HUES48 (cell line): ENCODE results near the gene MED15.
A peak's percentile ranks its signal among the peaks of the same experiment; 100 is the strongest.

Source experiments
- H3K27ac ChIP-seq: one replicate; pipeline ENCODE4 v1.7.0; 2013; ENCODE audit warnings: low read depth, low read length, inconsistent platforms
- H3K27me3 ChIP-seq: 2 replicates; pipeline ENCODE4 v1.6.1; 2013; ENCODE audit warnings: mild to moderate bottlenecking, low read length; ENCODE audit not compliant: control insufficient read depth, insufficient read depth
- H3K36me3 ChIP-seq: 2 replicates; pipeline ENCODE4 v1.6.1; 2013; ENCODE audit warnings: low read length; ENCODE audit not compliant: control insufficient read depth, insufficient read depth
- H3K4me1 ChIP-seq: 2 replicates; pipeline ENCODE4 v1.6.1; 2013; ENCODE audit warnings: mild to moderate bottlenecking, low read length; ENCODE audit not compliant: control insufficient read depth, insufficient read depth
- H3K4me3 ChIP-seq: 2 replicates; pipeline ENCODE4 v1.5.1; 2013; ENCODE audit warnings: mild to moderate bottlenecking, low read depth, low read length
- H3K9ac ChIP-seq: 2 replicates; pipeline ENCODE4 v1.6.1; 2013; ENCODE audit warnings: mild to moderate bottlenecking, low read depth, low read length, moderate library complexity
- H3K9me3 ChIP-seq: 2 replicates; pipeline ENCODE4 v1.6.1; 2013; ENCODE audit warnings: low read length; ENCODE audit not compliant: control insufficient read depth, insufficient read depth

Gene MED15

DNA sequence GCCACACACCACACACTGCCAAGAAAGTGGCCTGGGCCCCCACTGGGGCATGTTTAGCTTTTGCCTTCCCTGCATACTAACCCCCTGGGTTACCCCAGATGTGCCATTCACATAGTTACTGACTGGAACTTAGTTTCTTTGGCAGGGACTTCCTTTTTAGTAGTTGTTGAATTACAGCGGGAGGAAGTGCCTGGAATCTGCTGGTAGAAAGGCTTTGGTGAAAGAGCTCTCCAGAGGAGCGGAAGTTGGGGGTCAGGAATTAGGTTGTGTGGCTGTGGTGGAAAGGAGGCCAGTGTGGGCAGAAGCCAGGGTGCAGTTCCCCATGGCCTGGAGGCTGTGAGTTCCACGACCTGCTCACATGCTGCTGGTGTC, 69.0 kb downstream of the MED15 start:
- Histone ChIP-seq H3K9ac (no peak overlapping the region), H3K4me1 (no peaks in the 10 kb centered on the region), H3K27me3 (no peaks in the 10 kb centered on the region), H3K27ac (no peak overlapping the region), H3K9me3 (no peaks in the 10 kb centered on the region), H3K36me3 (peaks cover 70% of the 10 kb centered on the region), H3K4me3 (no peak overlapping the region)

GRCh38 chr22:20577045-20577444, 69.6 kb downstream of the MED15 start:
- no peak overlapping the region for H3K4me3 ChIP-seq
- no peaks in the 10 kb centered on the region for H3K4me1 ChIP-seq
- H3K27ac ChIP-seq = no peak overlapping the region
- H3K36me3 ChIP-seq = peaks cover 64% of the 10 kb centered on the region
- no peaks in the 10 kb centered on the region for H3K9me3 ChIP-seq
- no peak overlapping the region for H3K9ac ChIP-seq
- H3K27me3 ChIP-seq = no peaks in the 10 kb centered on the region

- Histone ChIP-seq H3K27ac (no peak overlapping the region), H3K4me3 (no peak overlapping the region), H3K27me3 (no peaks in the 10 kb centered on the region), H3K9ac (no peak overlapping the region), H3K4me1 (no peaks in the 10 kb centered on the region), H3K36me3 (peaks cover 59% of the 10 kb centered on the region), H3K9me3 (no peaks in the 10 kb centered on the region)
Observed at GRCh38 chr22:20577549-20577975, 70.2 kb downstream of the MED15 start.

GRCh38 chr22:20578192-20578591, 70.8 kb downstream of the MED15 start:
- no peaks in the 10 kb centered on the region for H3K27me3 ChIP-seq
- H3K27ac ChIP-seq = no peak overlapping the region
- H3K4me1 ChIP-seq = no peaks in the 10 kb centered on the region
- H3K36me3 ChIP-seq = peaks cover 57% of the 10 kb centered on the region
- H3K4me3 ChIP-seq = no peak overlapping the region
- no peak overlapping the region for H3K9ac ChIP-seq
- H3K9me3 ChIP-seq = no peaks in the 10 kb centered on the region

DNA sequence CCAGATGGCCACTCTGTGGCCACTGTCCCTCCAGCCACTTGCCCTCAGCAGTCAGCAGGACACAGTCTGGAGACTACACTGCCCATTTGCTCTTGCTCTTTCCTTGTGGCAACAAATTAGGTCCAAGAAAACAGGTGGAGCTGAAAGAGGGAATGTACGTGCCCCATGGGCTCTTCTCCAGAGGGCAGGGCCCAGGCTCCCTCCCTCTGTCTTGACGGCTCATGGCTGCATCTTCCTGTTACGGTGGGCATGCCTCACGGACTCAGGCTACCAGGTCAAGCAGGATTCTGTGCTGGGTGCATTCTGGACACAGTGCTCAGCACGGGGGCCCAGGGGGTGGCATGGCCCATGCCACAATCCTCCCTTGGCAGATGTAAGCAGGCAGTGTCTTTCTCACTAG, 71.3 kb downstream of the MED15 start:
- H3K4me1 ChIP-seq = no peaks in the 10 kb centered on the region
- no peak overlapping the region for H3K4me3 ChIP-seq
- H3K9ac ChIP-seq = no peak overlapping the region
- H3K36me3 ChIP-seq = peaks cover 56% of the 10 kb centered on the region
- no peaks in the 10 kb centered on the region for H3K9me3 ChIP-seq
- no peaks in the 10 kb centered on the region for H3K27me3 ChIP-seq
- H3K27ac ChIP-seq = no peak overlapping the region

DNA sequence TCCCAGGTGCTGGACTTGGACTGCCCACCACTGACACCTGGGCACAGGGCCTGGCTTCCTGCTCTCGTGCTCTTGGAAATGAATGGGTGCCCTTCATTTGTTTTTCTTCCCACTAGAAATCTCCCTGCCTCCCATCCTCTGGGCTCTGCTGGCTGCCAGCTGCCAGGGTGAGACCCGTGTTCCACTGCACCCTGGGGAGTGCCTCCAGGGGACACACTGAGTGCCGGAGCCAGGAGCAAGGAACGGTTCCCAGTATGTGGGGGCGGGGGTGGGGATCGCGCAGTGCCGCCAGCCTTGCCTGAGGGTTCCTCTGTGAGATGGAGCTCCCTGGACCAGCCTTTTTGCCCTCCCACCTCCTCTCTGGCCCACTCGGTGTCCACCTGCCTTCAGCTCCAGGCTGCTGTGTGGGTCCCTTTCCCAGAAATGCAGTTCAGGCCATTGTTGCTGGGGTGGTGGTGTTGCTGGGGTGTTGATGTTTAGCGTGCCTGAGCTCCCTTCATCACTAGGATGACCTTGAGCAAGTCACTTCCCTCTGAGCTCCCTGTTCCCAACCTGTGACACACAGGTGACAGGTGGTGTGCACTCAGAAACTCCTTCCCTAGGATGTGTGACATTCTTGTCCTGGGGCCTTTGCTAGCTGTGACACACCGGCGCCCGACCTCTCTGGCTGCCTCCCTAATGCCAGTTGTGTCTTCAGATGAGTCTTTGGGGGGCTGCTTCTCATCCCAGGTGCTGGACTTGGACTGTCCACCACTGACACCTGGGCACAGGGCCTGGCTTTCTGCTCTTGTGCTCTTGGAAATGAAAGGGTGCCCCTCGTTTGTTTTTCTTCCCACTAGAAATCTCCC, 72.1 kb downstream of the MED15 start:
- no peak overlapping the region for H3K4me3 ChIP-seq
- no peak overlapping the region for H3K9ac ChIP-seq
- no peak overlapping the region for H3K27ac ChIP-seq
- H3K36me3 ChIP-seq = peaks cover 56% of the 10 kb centered on the region
- no peaks in the 10 kb centered on the region for H3K4me1 ChIP-seq
- H3K9me3 ChIP-seq = no peaks in the 10 kb centered on the region
- no peaks in the 10 kb centered on the region for H3K27me3 ChIP-seq

DNA sequence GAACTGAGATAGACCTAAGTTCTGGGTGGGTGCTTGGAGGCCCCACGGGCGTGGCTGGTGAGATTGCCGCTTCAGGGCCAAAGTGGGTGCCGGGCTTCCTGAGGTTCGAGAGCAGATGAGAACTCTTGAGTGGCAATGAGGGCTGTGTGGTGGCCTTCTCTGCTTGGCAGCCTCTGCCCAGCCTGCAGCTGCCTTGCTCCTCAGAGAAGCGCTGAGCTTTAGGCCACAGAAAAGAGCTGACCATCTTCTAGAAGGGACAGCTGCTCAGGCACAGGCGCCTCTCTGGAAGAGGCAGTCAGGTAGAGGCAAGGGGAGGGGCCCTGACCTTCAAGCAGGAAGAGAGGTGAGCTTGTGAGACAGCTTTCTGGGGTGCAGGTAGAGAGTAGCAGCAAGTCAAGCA, 72.8 kb downstream of the MED15 start:
- H3K4me1 ChIP-seq = no peaks in the 10 kb centered on the region
- H3K9ac ChIP-seq = no peak overlapping the region
- H3K9me3 ChIP-seq = no peaks in the 10 kb centered on the region
- H3K27me3 ChIP-seq = no peaks in the 10 kb centered on the region
- H3K4me3 ChIP-seq = no peak overlapping the region
- no peak overlapping the region for H3K27ac ChIP-seq
- peaks cover 56% of the 10 kb centered on the region for H3K36me3 ChIP-seq

- H3K36me3 ChIP-seq = peaks cover 57% of the 10 kb centered on the region
Observed at GRCh38 chr22:20580611-20581502, 73.4 kb downstream of the MED15 start.

GRCh38 chr22:20581503-20582170, 74.2 kb downstream of the MED15 start:
- Histone ChIP-seq H3K27me3 (no peaks in the 10 kb centered on the region), H3K9ac (no peak overlapping the region), H3K4me3 (no peak overlapping the region), H3K27ac (peak overlapping the region; percentile 3), H3K4me1 (no peaks in the 10 kb centered on the region), H3K36me3 (peaks cover 58% of the 10 kb centered on the region), H3K9me3 (no peaks in the 10 kb centered on the region)

More at GRCh38 chr22:20580611-20581502, 73.4 kb downstream of the MED15 start:
- no peaks in the 10 kb centered on the region for H3K4me1 ChIP-seq
- no peak overlapping the region for H3K27ac ChIP-seq
- H3K27me3 ChIP-seq = no peaks in the 10 kb centered on the region
- no peaks in the 10 kb centered on the region for H3K9me3 ChIP-seq
- H3K4me3 ChIP-seq = no peak overlapping the region
- no peak overlapping the region for H3K9ac ChIP-seq

DNA sequence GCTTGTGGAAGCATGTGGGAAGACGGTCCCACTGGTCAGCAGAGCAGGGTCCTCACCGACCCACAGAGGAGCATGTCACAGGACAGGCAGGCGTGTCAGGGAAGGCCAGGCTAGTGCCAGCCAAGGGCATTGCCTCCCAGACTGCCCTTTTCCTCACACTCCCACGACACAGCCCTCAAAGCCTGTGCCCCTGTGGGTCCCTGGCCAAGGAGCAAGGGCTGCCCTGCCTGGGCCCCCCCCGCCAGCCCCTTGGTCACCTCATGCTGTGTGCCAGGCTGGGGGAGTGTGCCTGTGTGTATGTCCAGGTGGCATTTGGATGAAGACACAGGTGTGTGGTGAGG, 74.7 kb downstream of the MED15 start:
- no peak overlapping the region for H3K4me3 ChIP-seq
- H3K27me3 ChIP-seq = no peaks in the 10 kb centered on the region
- H3K9me3 ChIP-seq = no peaks in the 10 kb centered on the region
- no peaks in the 10 kb centered on the region for H3K4me1 ChIP-seq
- no peak overlapping the region for H3K27ac ChIP-seq
- peaks cover 58% of the 10 kb centered on the region for H3K36me3 ChIP-seq
- H3K9ac ChIP-seq = no peak overlapping the region
